Trophoblast cell (in vitro differentiated cells and primary cell): ENCODE data around the gene GNAI3.

Experiments
- DNase-seq, 2 donors: peaks; one replicate each; pipeline ENCODE4 v3.0.0-alpha.2; 2016
- H2AFZ ChIP-seq: 2 replicates; pipeline ENCODE4 v1.6.1; 2013; ENCODE audit warnings: low read length, moderate library complexity, mild to moderate bottlenecking; ENCODE audit not compliant: insufficient read depth, poor library complexity
- H2AK5ac ChIP-seq: 2 replicates; pipeline ENCODE4 v1.6.1; 2013; ENCODE audit warnings: mild to moderate bottlenecking, low read length
- H2BK120ac ChIP-seq: 2 replicates; pipeline ENCODE4 v1.6.1; 2013; ENCODE audit warnings: low read length, mild to moderate bottlenecking, moderate library complexity; ENCODE audit not compliant: insufficient read depth, poor library complexity
- H2BK12ac ChIP-seq: 2 replicates; pipeline ENCODE4 v1.6.1; 2013; ENCODE audit warnings: mild to moderate bottlenecking, low read length, moderate library complexity
- H2BK5ac ChIP-seq: 2 replicates; pipeline ENCODE4 v1.6.1; 2013; ENCODE audit warnings: low read length, low read depth, moderate library complexity, mild to moderate bottlenecking; ENCODE audit not compliant: poor library complexity
- H3K14ac ChIP-seq: 2 replicates; pipeline ENCODE4 v1.6.1; 2013; ENCODE audit warnings: mild to moderate bottlenecking, low read length
- H3K18ac ChIP-seq: 2 replicates; pipeline ENCODE4 v1.6.1; 2013; ENCODE audit warnings: mild to moderate bottlenecking, low read length
- H3K23ac ChIP-seq: 2 replicates; pipeline ENCODE4 v1.6.1; 2013; ENCODE audit warnings: low read length
- H3K27ac ChIP-seq: 2 replicates; pipeline ENCODE4 v1.5.1; 2013; ENCODE audit warnings: low read depth, mild to moderate bottlenecking, inconsistent platforms, low read length, moderate library complexity
- H3K27me3 ChIP-seq: 2 replicates; pipeline ENCODE4 v1.6.1; 2013; ENCODE audit warnings: inconsistent platforms, mild to moderate bottlenecking, low read length, moderate library complexity; ENCODE audit not compliant: insufficient read depth
- H3K36me3 ChIP-seq, 2 experiments: 1 replicate in 1 of 2; 2 replicates in 1 of 2; pipeline ENCODE4 v1.6.1; 2013; ENCODE audit warnings: low read length in 2 of 2, mild to moderate bottlenecking in 2 of 2, moderate library complexity in 1 of 2; ENCODE audit not compliant: insufficient read depth in 2 of 2, control insufficient read depth in 1 of 2
- H3K4ac ChIP-seq: 2 replicates; pipeline ENCODE4 v1.6.1; 2013; ENCODE audit warnings: low read depth, mild to moderate bottlenecking, low read length, moderate library complexity
- H3K4me1 ChIP-seq, 2 experiments: 1 replicate in 1 of 2; 2 replicates in 1 of 2; pipeline ENCODE4 v1.6.1; 2013; ENCODE audit warnings: low read length in 2 of 2, mild to moderate bottlenecking in 2 of 2, moderate library complexity in 1 of 2; ENCODE audit not compliant: insufficient read depth in 2 of 2, control insufficient read depth in 1 of 2
- H3K4me2 ChIP-seq: 2 replicates; pipeline ENCODE4 v1.6.1; 2013; ENCODE audit warnings: inconsistent platforms, mild to moderate bottlenecking, low read length, moderate library complexity
- H3K4me3 ChIP-seq: 2 replicates; pipeline ENCODE4 v1.5.1; 2013; ENCODE audit warnings: mild to moderate bottlenecking, low read depth, low read length, inconsistent platforms
- H3K79me1 ChIP-seq: one replicate; pipeline ENCODE4 v1.6.1; 2013; ENCODE audit warnings: low read length
- H3K79me2 ChIP-seq: 2 replicates; pipeline ENCODE4 v1.6.1; 2013; ENCODE audit warnings: low read length, mild to moderate bottlenecking; ENCODE audit not compliant: control insufficient read depth, insufficient read depth, poor library complexity
- H3K9ac ChIP-seq: 2 replicates; pipeline ENCODE4 v1.6.1; 2013; ENCODE audit warnings: mild to moderate bottlenecking, low read length
- H3K9me3 ChIP-seq: 2 replicates; pipeline ENCODE4 v1.6.1; 2013; ENCODE audit warnings: low read depth, mild to moderate bottlenecking, control low read depth, inconsistent platforms, low read length; ENCODE audit not compliant: insufficient read depth
- H4K12ac ChIP-seq: 2 replicates; pipeline ENCODE4 v1.6.1; 2013; ENCODE audit warnings: low read depth, mild to moderate bottlenecking, low read length, moderate library complexity
- H4K8ac ChIP-seq: 2 replicates; pipeline ENCODE4 v1.6.1; 2013; ENCODE audit warnings: low read depth, mild to moderate bottlenecking, low read length, moderate library complexity
- H4K91ac ChIP-seq: one replicate; pipeline ENCODE4 v1.6.1; 2013; ENCODE audit warnings: low read depth, mild to moderate bottlenecking, low read length, moderate library complexity
- WGBS: extraction: QIAGEN DNeasy Blood & Tissue Kit; methylation state at CpG from one replicate; pipeline ENCODE4 v1.1.7; 2013; ENCODE audit warnings: missing lambda C conversion rate; ENCODE audit not compliant: insufficient read length, insufficient coverage; ENCODE audit errors: extremely low coverage; 5-methylcytosine and 5-hydroxymethylcytosine counted together

The GNAI3 gene

GRCh38 chr1:109634771-109635750 lies 86.6 kb downstream of the GNAI3 start:
- Histone ChIP-seq H3K36me3 (peaks cover 15 to 18% of the 10 kb centered on the region in 2 experiments), H4K12ac (no peak overlapping the region), H3K9me3 (no peaks in the 10 kb centered on the region), H2AK5ac (no peak overlapping the region), H3K9ac (no peak overlapping the region), H3K18ac (no peak overlapping the region), H3K27ac (no peak overlapping the region), H2BK5ac (no peak overlapping the region), H3K23ac (no peak overlapping the region), H3K14ac (no peak overlapping the region), H3K4me2 (no peak overlapping the region), H3K4me3 (no peak overlapping the region), H3K79me1 (no peaks in the 10 kb centered on the region), H2BK12ac (no peak overlapping the region), H3K79me2 (no peaks in the 10 kb centered on the region), H3K4ac (no peak overlapping the region), H2BK120ac (no peak overlapping the region), H3K27me3 (no peaks in the 10 kb centered on the region), H2AFZ (no peak overlapping the region), H4K8ac (no peak overlapping the region), H3K4me1 (peaks cover 3 to 9% of the 10 kb centered on the region in 2 experiments), H4K91ac (no peak overlapping the region)
- no CpG with 5 or more reads among the region's 13 CpGs for WGBS
- DNase-seq, result no peak

GRCh38 chr1:109635862-109636200 lies 87.4 kb downstream of the GNAI3 start:
- Histone ChIP-seq H3K27ac (no peak overlapping the region), H4K12ac (no peak overlapping the region), H3K18ac (no peak overlapping the region), H2BK12ac (no peak overlapping the region), H4K91ac (no peak overlapping the region), H2AK5ac (no peak overlapping the region), H3K79me1 (no peaks in the 10 kb centered on the region), H2AFZ (no peak overlapping the region), H3K4ac (no peak overlapping the region), H3K4me3 (no peak overlapping the region), H3K36me3 (peaks cover 10 to 13% of the 10 kb centered on the region in 2 experiments), H3K4me1 (peaks cover 3 to 9% of the 10 kb centered on the region in 2 experiments), H3K9me3 (no peaks in the 10 kb centered on the region), H3K9ac (no peak overlapping the region), H4K8ac (no peak overlapping the region), H3K23ac (no peak overlapping the region), H3K14ac (no peak overlapping the region), H3K4me2 (no peak overlapping the region), H3K27me3 (no peaks in the 10 kb centered on the region), H2BK5ac (no peak overlapping the region), H3K79me2 (no peaks in the 10 kb centered on the region), H2BK120ac (no peak overlapping the region)
- WGBS, result no CpG with 5 or more reads among the region's 2 CpGs
- no peak for DNase-seq

GRCh38 chr1:109636201-109636952 lies 88.0 kb downstream of the GNAI3 start:
- Histone ChIP-seq H3K36me3 (peaks cover 4 to 7% of the 10 kb centered on the region in 2 experiments), H3K27ac (no peak overlapping the region), H3K23ac (no peak overlapping the region), H2BK120ac (no peak overlapping the region), H3K9ac (no peak overlapping the region), H3K9me3 (no peaks in the 10 kb centered on the region), H3K18ac (no peak overlapping the region), H4K91ac (peak overlapping the region; percentile 8), H4K12ac (no peak overlapping the region), H3K14ac (no peak overlapping the region), H3K27me3 (no peaks in the 10 kb centered on the region), H4K8ac (no peak overlapping the region), H2BK5ac (no peak overlapping the region), H2AK5ac (no peak overlapping the region), H3K79me1 (no peaks in the 10 kb centered on the region), H3K4me2 (no peak overlapping the region), H3K79me2 (no peaks in the 10 kb centered on the region), H3K4me1 (peaks cover 3 to 9% of the 10 kb centered on the region in 2 experiments), H3K4me3 (no peak overlapping the region), H3K4ac (no peak overlapping the region), H2AFZ (peak overlapping the region; percentile 5), H2BK12ac (no peak overlapping the region)
- WGBS, result no CpG with 5 or more reads among the region's 9 CpGs
- no peak for DNase-seq

GRCh38 chr1:109637446-109637845 lies 89.0 kb downstream of the GNAI3 start:
- DNase-seq, result no peak
- H3K4me1 ChIP-seq, result peaks cover 3 to 9% of the 10 kb centered on the region in 2 experiments
- no peak overlapping the region for H3K27ac ChIP-seq
- H3K36me3 ChIP-seq, result no peaks in the 10 kb centered on the region
- no peak overlapping the region for H3K4me2 ChIP-seq
- no peaks in the 10 kb centered on the region for H3K79me2 ChIP-seq
- no peak overlapping the region for H3K23ac ChIP-seq
- no peaks in the 10 kb centered on the region for H3K27me3 ChIP-seq
- no peak overlapping the region for H3K4me3 ChIP-seq
- H2AFZ ChIP-seq, result no peak overlapping the region
- H2AK5ac ChIP-seq, result no peak overlapping the region
- H4K91ac ChIP-seq, result no peak overlapping the region
- no peaks in the 10 kb centered on the region for H3K79me1 ChIP-seq
- no peak overlapping the region for H3K18ac ChIP-seq
- no peak overlapping the region for H3K9ac ChIP-seq
- H4K8ac ChIP-seq, result no peak overlapping the region
- WGBS, result no CpG with 5 or more reads among the region's 7 CpGs
- H3K9me3 ChIP-seq, result no peaks in the 10 kb centered on the region
- H4K12ac ChIP-seq, result no peak overlapping the region
- H2BK120ac ChIP-seq, result no peak overlapping the region
- H2BK12ac ChIP-seq, result no peak overlapping the region
- H2BK5ac ChIP-seq, result no peak overlapping the region
- no peak overlapping the region for H3K14ac ChIP-seq
- no peak overlapping the region for H3K4ac ChIP-seq
